CD4-positive, alpha-beta T cell treated with Interleukin-17A for 4 hours (primary cell): ENCODE data around the gene GBP3.

Experiments
- DNase-seq: peaks from one replicate; pipeline ENCODE4 v3.0.0-alpha.2; 2020; ENCODE audit warnings: mixed read lengths

The GBP3 gene

DNA sequence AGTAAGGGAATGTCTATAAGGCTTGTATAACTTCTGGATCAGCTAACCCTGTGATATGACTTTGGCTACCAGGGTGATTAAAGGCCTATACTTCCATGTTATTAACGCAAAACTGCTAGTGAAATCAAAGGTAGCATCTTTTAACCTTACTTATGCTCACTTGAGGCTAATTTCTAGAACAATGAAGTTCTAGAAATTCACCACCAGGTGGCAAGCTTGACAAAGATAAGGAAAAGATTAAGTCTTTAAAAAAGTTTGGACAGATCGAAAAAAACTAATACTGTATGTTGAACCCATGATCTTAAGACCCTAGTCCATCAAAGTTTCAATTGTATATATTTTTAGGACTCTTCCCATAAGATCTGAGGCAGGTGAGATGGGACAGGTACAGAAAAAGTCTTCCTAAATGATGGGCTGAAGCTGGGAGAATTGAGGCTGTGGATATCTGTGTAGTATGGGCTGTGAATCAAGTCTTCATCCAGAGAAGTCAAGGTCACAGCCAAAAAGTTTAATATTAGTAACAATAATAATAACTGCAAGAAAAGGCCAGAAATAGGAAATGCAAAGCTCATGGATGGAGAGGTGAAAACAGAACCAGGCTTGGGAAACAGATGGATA, 49.0 kb downstream of the GBP3 start:
- DNase-seq: no peak

DNA sequence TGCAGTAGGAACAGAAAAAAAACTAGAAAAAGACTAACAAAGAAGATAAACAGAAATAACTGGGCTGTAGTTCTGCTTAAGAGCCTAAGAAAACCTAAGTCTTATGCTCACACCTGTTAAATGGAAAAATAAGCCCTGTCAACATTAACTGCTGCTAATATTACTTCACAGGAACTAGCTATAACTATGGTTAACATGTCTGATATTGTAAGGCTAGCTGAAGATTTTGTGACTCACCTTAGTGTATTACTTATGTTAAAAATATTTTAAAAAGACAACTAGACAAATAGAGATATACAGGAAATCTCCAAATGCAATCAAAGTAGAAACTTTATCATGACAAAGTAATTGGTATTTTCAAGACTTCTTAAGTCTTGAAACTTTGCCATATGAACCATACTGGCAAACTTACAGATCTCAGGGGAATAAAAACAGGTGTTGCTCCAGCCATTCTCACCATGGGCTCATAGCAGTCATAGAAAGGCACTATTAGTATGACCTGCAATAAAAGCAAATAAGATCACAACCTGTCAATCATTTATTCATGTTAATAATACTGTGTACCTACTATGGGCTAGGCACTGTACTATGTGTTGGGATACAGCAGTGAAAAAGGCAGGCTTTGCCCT, 60.9 kb downstream of the GBP3 start:
- DNase-seq: no peak

GRCh38 chr1:88961081-88961480, 61.6 kb downstream of the GBP3 start:
- no peak for DNase-seq
